ENCODE data around the gene MCOLN2. TPM values are rescaled to one million over a fixed set of nuclear protein-coding genes. Genes with fewer than 3 reads are reported as not detected.

The MCOLN2 gene
- total and polyA plus RNA-seq, 2 of the 8 experiments (the other 6 are each of a cell fraction or from before 2014, with no cell fraction given): 1.7 to 6.1 TPM

GRCh38 chr1:84899969-84900368 is 96.9 kb downstream of the MCOLN2 start:
- H3K27ac ChIP-seq (ENCODE audit: low read depth, low read length): no peak overlapping the region
- no peak overlapping the region for H3K14ac ChIP-seq (ENCODE audit: insufficient read length)
- CTCF ChIA-PET (ENCODE audit: partially characterized antibody): interaction anchor here (1.1 kb wide), 1 partner anchor 140 kb away, joined by 3 read pairs; no protein-coding TSS in a partner anchor
- no peak overlapping the region for H3K9ac ChIP-seq (replicated peaks in 1 of 4; ENCODE audit: extremely low read depth in 1 of 4, low read depth in 3 of 4, low read length in 3 of 4)
- H2BK20ac ChIP-seq (ENCODE audit: low read length): no peak overlapping the region
- no peak overlapping the region for H3K4me3 ChIP-seq (ENCODE audit: extremely low read depth in 1 of 4, insufficient read depth in 2 of 4, low read depth in 3 of 4, low read length in 4 of 4)
- H2AFZ ChIP-seq (ENCODE audit: low read length): no peak overlapping the region
- TF ChIP-seq HDAC6 (IDR thresholded peaks at IDR 0.05; ENCODE audit: low read depth, low read length) (no peak), E2F6 (IDR thresholded peaks at IDR 0.05) (no peak), HDAC2 (IDR thresholded peaks at IDR 0.05; ENCODE audit: borderline replicate concordance in 1 of 2, low read depth in 2 of 2, low read length in 2 of 2) (no peak), NRF1 (IDR thresholded peaks at IDR 0.05; ENCODE audit: low read depth, low read length) (no peak), GABPA (IDR thresholded peaks at IDR 0.05; ENCODE audit: borderline replicate concordance, insufficient read depth, low read length) (no peak), SAP30 (IDR thresholded peaks at IDR 0.05; ENCODE audit: insufficient read depth, insufficient replicate concordance, low read length) (no peak)
- H3K36me3 ChIP-seq (ENCODE audit: control insufficient read depth in 2 of 4, insufficient read depth in 4 of 4, low read length in 3 of 4): no peaks in the 10 kb centered on the region
- H2BK5ac ChIP-seq (ENCODE audit: low read depth, low read length): no peak overlapping the region
- no peak overlapping the region for H3K4me2 ChIP-seq (ENCODE audit: insufficient read depth in 1 of 2, low read depth in 2 of 2, low read length in 2 of 2)
- H4K8ac ChIP-seq (ENCODE audit: extremely low read depth, insufficient read depth, low read length): no peak overlapping the region
- WGBS, 2 experiments (ENCODE audit: extremely low coverage in 1 of 2, insufficient coverage in 1 of 2, insufficient read length in 1 of 2, insufficient replicate concordance in 2 of 2, low coverage in 1 of 2, low lambda C conversion rate in 2 of 2, missing lambda C conversion rate in 1 of 2): 90% methylated on average over 1 of the region's 1 CpG; no CpG with 5 or more reads in 1 of the 2 experiments
- H3K79me1 ChIP-seq (ENCODE audit: low read depth, low read length): no peaks in the 10 kb centered on the region
- H3K23me2 ChIP-seq (ENCODE audit: low read depth, low read length): no peaks in the 10 kb centered on the region
- no peaks in the 10 kb centered on the region for H3K27me3 ChIP-seq (replicated peaks in 1 of 4; ENCODE audit: control insufficient read depth in 3 of 4, extremely low read depth in 1 of 4, insufficient read depth in 3 of 4, low read length in 3 of 4)
- H3K18ac ChIP-seq (ENCODE audit: extremely low read depth, low read length): no peak overlapping the region
- H3K4ac ChIP-seq (replicated peaks; ENCODE audit: insufficient read length, low read depth, low read length): no peak overlapping the region
- no peak overlapping the region for H2BK15ac ChIP-seq (ENCODE audit: low read length)
- H3K23ac ChIP-seq (ENCODE audit: insufficient read length): no peak overlapping the region
- peaks cover 5 to 10% of the 10 kb centered on the region in 2 experiments; a peak in 1 of 4 replicates for H3K9me3 ChIP-seq (ENCODE audit: insufficient read depth in 2 of 2, low read depth in 1 of 2, low read length in 1 of 2)
- H4K20me1 ChIP-seq (replicated peaks in 1 of 2; ENCODE audit: control insufficient read depth in 1 of 2, insufficient read depth in 2 of 2, low read length in 2 of 2): no peaks in the 10 kb centered on the region
- DNase-seq (ENCODE audit: low read depth in 1 of 2, low spot score in 2 of 2) (no peak), FAIRE-seq (no peak)
- peaks cover 0 to 8% (median 2%) of the 10 kb centered on the region in 4 experiments; a peak in 2 of 7 replicates for H3K4me1 ChIP-seq (replicated peaks in 1 of 4; ENCODE audit: control insufficient read depth in 3 of 4, insufficient read depth in 4 of 4, low read length in 3 of 4)
- no peak overlapping the region for H3K56ac ChIP-seq (replicated peaks; ENCODE audit: insufficient read length, low read depth, low read length)
- no peak overlapping the region for H4K91ac ChIP-seq (replicated peaks; ENCODE audit: insufficient read length, low read length)
- POLR2A ChIA-PET (ENCODE audit: partially characterized antibody): no interaction called here
- no peak overlapping the region for H2BK12ac ChIP-seq (ENCODE audit: low read depth, low read length)
- no peak overlapping the region for H2AK5ac ChIP-seq (ENCODE audit: low read depth, low read length)
- no peaks in the 10 kb centered on the region for H3K79me2 ChIP-seq (ENCODE audit: control insufficient read depth in 1 of 2, insufficient read depth in 2 of 2, low read length in 2 of 2)
- H2BK120ac ChIP-seq (replicated peaks; ENCODE audit: low read depth, low read length): no peak overlapping the region
- H4K5ac ChIP-seq (ENCODE audit: insufficient read length, low read depth, low read length): no peak overlapping the region

Measured in H1 (cell line).